T47D (cell line): ENCODE measurements around the gene DIS3L2.

ENCODE experiments used
- DNase-seq, 2 experiments: peaks; one replicate each; pipeline versions ENCODE4 v3.0.0 to v3.0.0-alpha.2; 2011 to 2012; ENCODE audit warnings: low read depth in 1 of 2, low spot score in 1 of 2
- JUND ChIP-seq: IDR thresholded peaks from 2 replicates; pipeline ENCODE4 v1.6.1; 2012; ENCODE audit warnings: low read depth
- in situ Hi-C: cut with HindIII; loops from 2 replicates; pipeline ENCODE4 v1.10.0; 2016; ENCODE audit warnings: low sequenced_read_pairs, low pct_unique_long_range_greater_than_20kb

Gene DIS3L2

DNA sequence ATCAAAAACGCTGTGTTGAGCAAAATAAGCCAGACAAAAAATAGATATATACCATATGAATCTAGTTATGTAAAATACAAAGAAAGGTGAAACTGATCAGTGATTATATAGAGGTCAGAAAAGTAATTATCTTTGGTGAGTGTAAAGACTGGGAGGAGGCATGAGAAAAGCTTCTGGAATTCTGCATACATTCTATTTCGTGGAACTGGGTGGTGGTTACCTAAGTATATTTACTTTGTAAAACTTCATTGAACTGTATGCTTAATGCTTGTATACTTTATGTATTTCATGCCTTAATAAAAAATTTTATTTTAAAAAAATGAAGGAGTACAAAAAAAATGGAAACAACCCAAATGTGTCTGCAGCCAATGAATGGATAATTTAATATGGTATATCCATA lies 263.9 kb downstream of the DIS3L2 start:
- in situ Hi-C loops = no loop called here
- no peak for DNase-seq
- no peak for TF ChIP-seq JUND

GRCh38 chr2:232225895-232226294 lies 264.4 kb downstream of the DIS3L2 start:
- in situ Hi-C loops = no loop called here
- TF ChIP-seq JUND = no peak

GRCh38 chr2:232228332-232228731 lies 266.8 kb downstream of the DIS3L2 start:
- in situ Hi-C loops = no loop called here
- no peak for DNase-seq

More at GRCh38 chr2:232225895-232226294, 264.4 kb downstream of the DIS3L2 start:
- DNase-seq = no peak

GRCh38 chr2:232228971-232229894 lies 267.7 kb downstream of the DIS3L2 start:
- in situ Hi-C loops = no loop called here
- DNase-seq = no peak
- TF ChIP-seq JUND = no peak

More at GRCh38 chr2:232228332-232228731, 266.8 kb downstream of the DIS3L2 start:
- TF ChIP-seq JUND = no peak

GRCh38 chr2:232229911-232230310 lies 268.4 kb downstream of the DIS3L2 start:
- in situ Hi-C loops = no loop called here
- TF ChIP-seq JUND = no peak
- DNase-seq = no peak

DNA sequence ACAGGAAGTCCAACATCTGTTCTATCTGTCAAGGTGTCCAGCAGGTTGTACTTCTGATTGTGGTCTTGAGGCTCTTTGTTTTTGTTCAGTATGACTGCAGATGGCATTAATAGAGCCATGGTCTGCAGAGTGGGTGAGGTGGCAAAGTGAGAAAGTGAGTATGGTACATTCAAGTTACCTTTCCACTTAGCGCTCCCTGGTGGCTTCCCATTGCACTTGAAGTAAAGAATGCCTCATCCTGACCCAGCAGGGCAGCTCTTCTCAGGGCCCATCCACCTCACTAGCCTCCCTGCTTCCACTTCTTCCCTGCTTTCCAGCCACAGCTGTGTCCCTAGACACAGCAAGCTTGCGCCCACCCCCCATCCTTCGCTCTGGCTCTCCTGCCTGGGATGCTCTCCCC lies 269.0 kb downstream of the DIS3L2 start:
- DNase-seq = peak in 1 of 2 experiments; percentile 42
- TF ChIP-seq JUND = no peak
- in situ Hi-C loops = no loop called here

- no peak for TF ChIP-seq JUND
- in situ Hi-C loops = no loop called here
Observed at GRCh38 chr2:232231554-232231953, 270.0 kb downstream of the DIS3L2 start.

DNA sequence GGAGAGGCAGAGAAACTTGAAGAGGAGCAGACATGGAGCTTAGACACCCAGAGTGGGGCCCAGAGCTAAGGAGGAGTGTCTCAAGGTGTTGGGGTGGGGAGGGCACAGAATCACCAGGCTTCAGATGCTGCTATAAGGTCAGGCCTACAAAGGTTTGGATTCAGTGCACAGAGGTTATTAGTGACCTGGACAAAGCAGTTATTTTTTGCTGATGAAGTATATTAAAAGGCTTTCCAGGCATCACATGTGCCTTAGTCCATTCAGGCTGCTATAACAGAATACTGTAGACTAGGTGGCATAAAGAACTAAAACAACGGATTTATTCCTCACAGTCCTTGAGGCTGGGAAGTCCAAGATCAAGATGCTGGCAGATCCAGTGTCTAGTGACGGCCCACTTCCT lies 271.4 kb downstream of the DIS3L2 start:
- in situ Hi-C loops = no loop called here
- no peak for DNase-seq
- no peak for TF ChIP-seq JUND

More at GRCh38 chr2:232231554-232231953, 270.0 kb downstream of the DIS3L2 start:
- no peak for DNase-seq

GRCh38 chr2:232234922-232235615 lies 273.6 kb downstream of the DIS3L2 start:
- DNase-seq = no peak
- no peak for TF ChIP-seq JUND
- in situ Hi-C loops = no loop called here

DNA sequence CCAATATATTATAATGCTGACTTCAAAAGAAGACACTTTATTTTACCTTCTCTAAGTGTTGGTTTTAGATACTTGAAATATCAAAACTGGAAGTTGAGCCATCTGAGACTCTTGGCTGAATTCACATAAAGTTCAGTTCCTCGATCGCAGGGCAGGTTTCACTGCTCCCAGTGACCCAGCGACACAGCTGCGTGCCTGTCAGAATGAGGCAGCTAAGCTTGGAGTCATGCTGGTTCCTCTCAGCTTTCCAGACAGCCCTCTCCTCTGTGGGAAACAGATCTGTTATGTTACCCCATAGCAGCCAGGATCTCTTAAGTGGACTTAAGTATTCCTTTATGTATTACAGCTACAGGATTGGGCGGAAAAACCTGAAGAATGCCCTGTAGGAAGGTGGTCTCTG lies 274.2 kb downstream of the DIS3L2 start:
- in situ Hi-C loops = no loop called here
- no peak for TF ChIP-seq JUND
- DNase-seq = no peak

GRCh38 chr2:232236200-232236599 lies 274.7 kb downstream of the DIS3L2 start:
- in situ Hi-C loops = no loop called here
- peak in 1 of 2 experiments; percentile 2 for DNase-seq
- no peak for TF ChIP-seq JUND

- DNase-seq = no peak
- TF ChIP-seq JUND = no peak
- in situ Hi-C loops = no loop called here
Observed at GRCh38 chr2:232237464-232237863, 276.0 kb downstream of the DIS3L2 start.

DNA sequence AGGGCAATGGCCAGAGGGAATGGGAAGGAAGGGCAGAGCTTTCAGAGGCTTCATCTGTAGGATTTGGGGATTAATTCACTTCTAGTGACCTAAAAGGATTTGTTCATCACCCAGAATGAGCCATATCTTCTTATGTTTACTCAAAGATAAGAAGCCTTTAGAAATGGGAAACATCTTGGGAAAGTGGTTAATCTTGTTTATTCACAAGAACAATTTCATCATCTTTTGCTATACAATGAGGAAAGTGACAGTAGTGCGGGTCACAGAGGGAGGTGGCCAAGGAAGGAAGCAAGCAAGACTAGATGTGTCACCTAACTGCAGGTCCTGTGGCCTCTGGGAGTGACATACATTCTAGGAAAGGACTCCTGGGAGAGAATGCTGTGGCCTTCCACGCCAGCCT lies 276.6 kb downstream of the DIS3L2 start:
- no peak for TF ChIP-seq JUND
- DNase-seq = no peak
- in situ Hi-C loops = no loop called here
